Left ventricle myocardium inferior (tissue), 1 donor: ENCODE results near the gene CHAF1B. TPM values are rescaled to one million over a fixed set of nuclear protein-coding genes. Genes with fewer than 3 reads are reported as not detected.

Experiments used
- DNase-seq: peaks from one replicate; pipeline ENCODE4 v3.0.0-alpha.2; 2020
- H3K27ac ChIP-seq: fragments of 200-600 bp; replicated peaks from 2 replicates; pipeline ENCODE4 v1.8.0; 2021
- H3K27me3 ChIP-seq: fragments of 200-600 bp; 2 replicates; pipeline ENCODE4 v1.8.0; 2021; ENCODE audit warnings: low read depth
- H3K36me3 ChIP-seq: fragments of 200-600 bp; 2 replicates; pipeline ENCODE4 v1.8.0; 2021
- H3K4me1 ChIP-seq: fragments of 200-600 bp; 2 replicates; pipeline ENCODE4 v1.8.0; 2021
- H3K4me3 ChIP-seq: fragments of 200-600 bp; 2 replicates; pipeline ENCODE4 v1.8.0; 2021; ENCODE audit warnings: mild to moderate bottlenecking, moderate library complexity
- H3K9me3 ChIP-seq: fragments of 200-600 bp; replicated peaks from 2 replicates; pipeline ENCODE4 v1.8.0; 2021
- intact Hi-C: fragments of 100-400 bp; cut with micrococcal nuclease; formaldehyde crosslinking; loops from one replicate; pipeline ENCODE4 v1.11.0; 2022
- total RNA-seq: library from RNA; stranded (reverse); fragmentation: NEBNext Ultra II Directional; extraction: Animal tissue kit (Norgen Biotek cat#: 25700); gene quantifications from one replicate; pipeline ENCODE4 v1.2.1, GENCODE V29; 2021
- TF ChIP-seq, protein P1 (sequence below): fragments of 200-600 bp; IDR thresholded peaks from 2 replicates; pipeline ENCODE4 v1.8.0; 2021; ENCODE audit warnings: antibody characterized with exemption, mild to moderate bottlenecking, borderline replicate concordance
- donor health status: DM: no; HTN: yes; CAD: no; lungs with severe emphysema.

CHAF1B gene
- total RNA-seq, 1 donor from 2014 or later, result 0.38 TPM

DNA sequence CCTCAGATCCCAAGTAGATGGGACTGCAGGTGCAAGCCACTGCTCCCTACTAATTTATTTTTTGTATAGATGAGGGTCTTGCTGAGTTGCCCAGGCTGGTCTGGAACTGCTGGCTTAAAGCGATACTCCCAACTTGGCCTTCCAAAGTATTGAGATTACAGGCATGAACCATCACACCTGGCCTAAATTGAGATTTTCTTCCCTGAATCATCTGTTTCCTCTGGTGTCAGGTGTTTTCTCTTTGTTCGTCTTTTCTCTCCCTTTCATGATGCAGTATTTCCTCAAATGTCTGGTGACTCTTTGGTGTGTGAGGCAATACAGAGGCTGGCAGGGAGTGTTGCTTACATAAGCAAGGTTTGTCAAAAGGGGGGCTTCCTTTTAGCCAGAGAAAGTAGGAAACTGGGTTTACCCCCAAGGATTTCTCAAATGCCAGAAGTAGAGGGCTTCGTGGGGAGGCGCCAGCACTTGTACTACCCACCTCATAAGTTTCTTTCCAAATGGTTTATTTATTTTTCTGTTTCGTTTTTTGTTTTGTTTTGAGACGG lies 67.2 kb downstream of the CHAF1B start:
- no peak for DNase-seq
- TF ChIP-seq, protein P1, sequence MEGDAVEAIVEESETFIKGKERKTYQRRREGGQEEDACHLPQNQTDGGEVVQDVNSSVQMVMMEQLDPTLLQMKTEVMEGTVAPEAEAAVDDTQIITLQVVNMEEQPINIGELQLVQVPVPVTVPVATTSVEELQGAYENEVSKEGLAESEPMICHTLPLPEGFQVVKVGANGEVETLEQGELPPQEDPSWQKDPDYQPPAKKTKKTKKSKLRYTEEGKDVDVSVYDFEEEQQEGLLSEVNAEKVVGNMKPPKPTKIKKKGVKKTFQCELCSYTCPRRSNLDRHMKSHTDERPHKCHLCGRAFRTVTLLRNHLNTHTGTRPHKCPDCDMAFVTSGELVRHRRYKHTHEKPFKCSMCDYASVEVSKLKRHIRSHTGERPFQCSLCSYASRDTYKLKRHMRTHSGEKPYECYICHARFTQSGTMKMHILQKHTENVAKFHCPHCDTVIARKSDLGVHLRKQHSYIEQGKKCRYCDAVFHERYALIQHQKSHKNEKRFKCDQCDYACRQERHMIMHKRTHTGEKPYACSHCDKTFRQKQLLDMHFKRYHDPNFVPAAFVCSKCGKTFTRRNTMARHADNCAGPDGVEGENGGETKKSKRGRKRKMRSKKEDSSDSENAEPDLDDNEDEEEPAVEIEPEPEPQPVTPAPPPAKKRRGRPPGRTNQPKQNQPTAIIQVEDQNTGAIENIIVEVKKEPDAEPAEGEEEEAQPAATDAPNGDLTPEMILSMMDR, result no peak
- H3K36me3 ChIP-seq, result no peaks in the 10 kb centered on the region
- H3K4me1 ChIP-seq, result no peaks in the 10 kb centered on the region
- no peak overlapping the region for H3K4me3 ChIP-seq
- H3K27me3 ChIP-seq, result no peaks in the 10 kb centered on the region
- no peak overlapping the region for H3K27ac ChIP-seq
- no peaks in the 10 kb centered on the region for H3K9me3 ChIP-seq
- intact Hi-C loops, result no loop called here

DNA sequence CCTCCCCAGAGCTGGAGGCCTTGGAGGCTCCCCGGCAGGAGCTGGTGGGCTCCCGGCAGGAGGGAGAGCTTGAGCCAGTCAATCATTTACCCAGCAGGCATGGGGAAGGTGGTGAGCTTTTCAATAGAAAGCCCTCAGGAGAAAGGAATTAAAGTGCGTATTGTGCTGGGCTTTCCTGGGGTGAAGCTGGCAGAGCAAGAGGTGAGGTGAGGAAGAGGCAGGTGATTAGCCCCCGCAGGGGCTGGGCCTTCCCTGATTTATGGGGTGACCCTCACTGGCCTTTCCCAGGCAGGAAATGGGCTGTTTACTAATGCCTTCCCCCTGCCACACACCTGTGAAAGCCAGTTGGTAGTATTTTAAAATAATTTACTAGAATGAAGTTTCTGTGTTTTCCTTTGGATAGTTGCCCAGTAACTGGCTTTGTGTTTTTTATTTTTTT lies 68.9 kb downstream of the CHAF1B start:
- DNase-seq, result no peak
- H3K4me1 ChIP-seq, result no peaks in the 10 kb centered on the region
- no peaks in the 10 kb centered on the region for H3K27me3 ChIP-seq
- H3K4me3 ChIP-seq, result no peak overlapping the region
- H3K9me3 ChIP-seq, result no peaks in the 10 kb centered on the region
- no peak overlapping the region for H3K27ac ChIP-seq
- TF ChIP-seq, protein P1, result no peak
- no peaks in the 10 kb centered on the region for H3K36me3 ChIP-seq
- intact Hi-C loops, result no loop called here

DNA sequence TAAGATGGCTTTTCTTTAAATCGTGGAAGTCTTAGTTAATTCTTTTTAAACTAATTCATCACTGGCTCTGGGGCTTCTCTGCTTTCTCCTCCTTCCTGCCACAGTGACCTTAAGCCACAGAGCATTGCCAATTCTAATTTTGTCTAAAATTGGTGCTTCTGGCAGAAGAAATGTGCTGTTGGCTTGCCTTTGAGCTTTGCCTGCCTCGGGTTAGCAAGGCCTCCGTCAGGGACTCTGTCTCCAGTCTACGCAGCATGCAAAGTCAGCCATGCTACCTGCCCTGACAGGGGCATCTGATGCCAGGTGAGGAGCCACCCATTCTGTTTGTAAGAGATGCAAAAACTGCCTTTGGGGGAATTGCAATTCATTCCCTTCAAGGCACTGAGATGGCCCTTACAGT lies 69.5 kb downstream of the CHAF1B start:
- no peaks in the 10 kb centered on the region for H3K9me3 ChIP-seq
- intact Hi-C loops, result no loop called here
- H3K36me3 ChIP-seq, result no peaks in the 10 kb centered on the region
- TF ChIP-seq, protein P1, result no peak
- H3K4me3 ChIP-seq, result no peak overlapping the region
- no peak overlapping the region for H3K27ac ChIP-seq
- H3K27me3 ChIP-seq, result no peaks in the 10 kb centered on the region
- no peaks in the 10 kb centered on the region for H3K4me1 ChIP-seq
- no peak for DNase-seq

DNA sequence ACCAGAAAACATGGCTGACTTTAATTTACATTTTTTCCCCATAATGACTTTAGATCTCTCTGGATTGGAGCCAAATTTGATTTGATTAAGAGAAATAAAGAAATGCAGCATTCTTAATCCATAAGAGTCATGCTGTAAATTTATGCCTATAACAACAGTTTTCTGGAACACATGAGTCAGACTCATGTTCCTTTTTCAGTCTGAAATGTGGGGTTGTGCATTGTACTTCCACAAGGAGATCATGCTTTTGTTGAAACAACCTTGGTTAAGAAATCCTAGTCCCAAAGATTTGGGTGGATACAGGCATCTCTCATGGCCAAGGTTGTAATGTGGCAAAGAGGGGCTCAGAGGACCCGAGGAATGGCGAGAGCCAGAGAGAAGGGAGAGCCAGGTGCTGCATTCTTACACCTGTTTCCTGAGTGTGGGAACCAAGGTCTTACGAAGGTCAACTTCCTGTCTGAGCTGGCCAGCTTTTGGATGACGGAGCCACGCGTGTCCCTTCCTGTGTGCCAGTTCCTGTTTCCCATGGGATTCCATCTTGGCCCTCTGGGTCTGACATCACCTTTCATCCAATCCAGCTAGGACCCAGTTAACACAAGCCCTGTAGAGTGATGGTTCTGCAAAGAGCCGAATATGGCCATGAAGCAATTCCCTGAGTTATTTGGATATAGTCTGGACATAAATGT lies 71.7 kb downstream of the CHAF1B start:
- DNase-seq, result no peak
- Histone ChIP-seq H3K36me3 (no peaks in the 10 kb centered on the region), H3K4me3 (no peak overlapping the region), H3K27me3 (peaks cover 11% of the 10 kb centered on the region), H3K27ac (no peak overlapping the region), H3K4me1 (no peaks in the 10 kb centered on the region), H3K9me3 (no peaks in the 10 kb centered on the region)
- TF ChIP-seq, protein P1, result no peak
- intact Hi-C loops, result no loop called here

DNA sequence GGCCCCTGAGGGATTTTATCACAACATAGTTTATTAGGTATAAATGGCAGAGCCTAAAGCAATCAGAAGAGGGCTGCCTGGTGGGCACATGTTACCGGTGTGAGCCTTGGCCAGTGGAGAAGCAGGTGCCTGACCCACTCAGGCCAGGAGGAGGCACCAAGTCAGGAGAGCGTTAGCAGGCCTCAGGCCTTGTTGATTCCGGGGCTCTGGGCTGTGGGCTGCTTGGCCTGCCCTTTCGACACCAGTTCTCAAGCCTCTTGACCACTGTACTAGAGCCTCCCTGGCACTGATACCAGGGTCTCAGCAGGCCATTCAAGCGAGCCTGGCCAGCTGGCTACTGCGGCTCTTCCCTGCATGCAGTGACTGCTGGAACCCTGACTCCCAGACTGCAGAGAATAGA lies 73.9 kb downstream of the CHAF1B start:
- Histone ChIP-seq H3K4me3 (no peak overlapping the region), H3K36me3 (no peaks in the 10 kb centered on the region), H3K4me1 (no peaks in the 10 kb centered on the region), H3K9me3 (no peaks in the 10 kb centered on the region), H3K27me3 (peaks cover 20% of the 10 kb centered on the region), H3K27ac (no peak overlapping the region)
- no peak for DNase-seq
- intact Hi-C loops, result no loop called here
- TF ChIP-seq, protein P1, result no peak
